ENCODE results near the gene DLST.

DLST gene

GRCh38 chr14:74945261-74945851 lies 63.6 kb downstream of the DLST start:
- FAIRE-seq: no peak

GRCh38 chr14:74945852-74946658 lies 64.3 kb downstream of the DLST start:
- no peak for FAIRE-seq

- FAIRE-seq: no peak
These were observed 65.1 kb downstream of the DLST start for GRCh38 chr14:74946659-74947281.

GRCh38 chr14:74947353-74948227 lies 65.9 kb downstream of the DLST start:
- FAIRE-seq: no peak

- FAIRE-seq: no peak
These were observed 66.8 kb downstream of the DLST start for GRCh38 chr14:74948228-74949175.

- FAIRE-seq: no peak
These were observed 67.5 kb downstream of the DLST start for GRCh38 chr14:74949191-74949601.

- FAIRE-seq: no peak
These were observed 68.3 kb downstream of the DLST start for GRCh38 chr14:74949859-74950573.

- FAIRE-seq: no peak
These were observed 69.2 kb downstream of the DLST start for GRCh38 chr14:74950795-74951442.

- FAIRE-seq: no peak
These were observed 69.9 kb downstream of the DLST start for GRCh38 chr14:74951443-74952179.

- no peak for FAIRE-seq
These were observed 70.5 kb downstream of the DLST start for GRCh38 chr14:74952180-74952665.

- FAIRE-seq: no peak
These were observed 71.2 kb downstream of the DLST start for GRCh38 chr14:74952697-74953484.
